Adrenal gland (tissue), 5 donors: ENCODE data around the gene ZNF292.

Experiments
- CTCF ChIP-seq, 6 experiments: fragments of 450-650 bp in 4 of 6; fragments of 200-600 bp in 2 of 6; sonication (generic) in 1 of 6; IDR thresholded peaks; 1 replicate in 5 of 6; 2 replicates in 1 of 6; pipeline versions ENCODE4 v1.5.1 to v1.8.0; 2016 to 2021; ENCODE audit warnings: antibody characterized with exemption in 6 of 6, mild to moderate bottlenecking in 2 of 6, moderate library complexity in 1 of 6
- POLR2A ChIP-seq, 2 donors: fragments of 450-650 bp; IDR thresholded peaks; one replicate each; pipeline ENCODE4 v1.6.1; 2017; ENCODE audit warnings: antibody characterized with exemption in 2 of 2, mild to moderate bottlenecking in 2 of 2, moderate library complexity in 1 of 2
- donor health status: DM: no; HTN: no; CAD: no.

DNA sequence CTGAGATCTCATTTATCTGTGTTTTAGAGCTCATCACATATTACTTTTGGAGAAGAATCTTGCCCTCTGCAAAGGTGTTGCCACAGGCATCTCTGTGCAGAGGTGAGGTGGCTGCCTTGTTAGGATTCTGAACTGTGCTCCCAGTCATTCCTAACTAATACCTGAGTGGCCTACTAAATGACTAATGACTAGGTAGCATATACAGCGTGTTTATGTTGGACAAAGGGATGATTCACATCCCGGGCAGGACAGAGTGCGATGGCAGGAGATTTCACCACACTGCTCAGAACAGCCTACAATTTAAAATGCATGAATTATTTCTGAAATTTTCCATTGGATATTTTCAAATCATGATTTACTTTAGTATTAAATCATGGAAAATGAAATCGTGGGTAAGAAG, 37.3 kb upstream of the ZNF292 start:
- TF ChIP-seq CTCF (IDR thresholded peaks at IDR 0.05) (no peak), POLR2A (IDR thresholded peaks at IDR 0.05) (no peak)
